Smooth muscle cell (in vitro differentiated cells): Measurements from ENCODE around the gene CMSS1. TPM values are rescaled to one million over a fixed set of nuclear protein-coding genes. Genes with fewer than 3 reads are reported as not detected.
A peak's percentile ranks its signal among the peaks of the same experiment; 100 is the strongest.

Experiments
- DNase-seq: peaks from one replicate; lab custom pipeline; 2025; ENCODE audit not compliant: unreplicated experiment; lab: John Stamatoyannopoulos, UW
- H2AFZ ChIP-seq: fragments of 200-600 bp; sonication (generic); 2 replicates; pipeline ENCODE4 v1.6.0; 2016; ENCODE audit warnings: antibody characterized with exemption, low read depth, mild to moderate bottlenecking
- H3F3A ChIP-seq: fragments of 200-600 bp; sonication (generic); 2 replicates; pipeline ENCODE4 v1.6.0; 2017; ENCODE audit warnings: antibody characterized with exemption, low read depth
- H3K27ac ChIP-seq: fragments of 200-600 bp; sonication (generic); 2 replicates; pipeline ENCODE4 v1.5.1; 2016; ENCODE audit warnings: low read depth, mild to moderate bottlenecking
- H3K27me3 ChIP-seq: fragments of 200-600 bp; sonication (generic); 2 replicates; pipeline ENCODE4 v1.6.1; 2016; ENCODE audit warnings: low read depth, mild to moderate bottlenecking
- H3K36me3 ChIP-seq: fragments of 200-600 bp; sonication (generic); 2 replicates; pipeline ENCODE4 v1.5.1; 2016; ENCODE audit warnings: low read depth
- H3K4me1 ChIP-seq: fragments of 200-600 bp; sonication (generic); 2 replicates; pipeline ENCODE4 v1.5.1; 2016; ENCODE audit warnings: low read depth
- H3K4me2 ChIP-seq: fragments of 200-600 bp; sonication (generic); 2 replicates; pipeline ENCODE4 v1.6.0; 2016; ENCODE audit warnings: mild to moderate bottlenecking
- H3K4me3 ChIP-seq: fragments of 200-600 bp; sonication (generic); 2 replicates; pipeline ENCODE4 v1.5.1; 2016; ENCODE audit warnings: mild to moderate bottlenecking
- H3K79me2 ChIP-seq: fragments of 200-600 bp; sonication (generic); 2 replicates; pipeline ENCODE4 v1.6.0; 2016; ENCODE audit warnings: low read depth, mild to moderate bottlenecking
- H3K9ac ChIP-seq: fragments of 200-600 bp; sonication (generic); 2 replicates; pipeline ENCODE4 v1.6.0; 2016; ENCODE audit warnings: low read depth
- H3K9me3 ChIP-seq: fragments of 200-600 bp; sonication (generic); replicated peaks from 2 replicates; pipeline ENCODE4 v1.5.1; 2016; ENCODE audit warnings: low read depth
- H4K20me1 ChIP-seq: fragments of 200-600 bp; sonication (generic); 2 replicates; pipeline ENCODE4 v1.6.0; 2016; ENCODE audit warnings: low read depth
- CTCF ChIP-seq: fragments of 200-600 bp; sonication (generic); IDR thresholded peaks from 2 replicates; pipeline ENCODE4 v1.5.1; 2017; ENCODE audit warnings: borderline replicate concordance, mild to moderate bottlenecking, antibody characterized with exemption; ENCODE audit not compliant: insufficient read depth, poor library complexity, severe bottlenecking
- WGBS: methylation state at CpG from one replicate; pipeline ENCODE4 v1.1.7; 2016; ENCODE audit warnings: low lambda C conversion rate; 5-methylcytosine and 5-hydroxymethylcytosine counted together
- polyA plus RNA-seq: library from polyadenylated mRNA; unstranded; fragments of >200 nt; fragmentation: Nextera tagmentation; extraction: Ambion mirVana; gene quantifications from 2 replicates; pipeline ENCODE4 v1.2.1, GENCODE V29; 2016
- total RNA-seq: library from RNA; depleted of rRNA; stranded (reverse); fragments of >200 nt; gene quantifications from 2 replicates; pipeline ENCODE4 v1.2.3, GENCODE V29; 2014

The CMSS1 gene
- total and polyA plus RNA-seq, 2 experiments from 2014 or later = 19.2 to 24.1 TPM

GRCh38 chr3:99934975-99935797 is 117.5 kb downstream of the CMSS1 start:
- H3K27ac ChIP-seq = no peak overlapping the region
- no peak for TF ChIP-seq CTCF
- DNase-seq = no peak
- 45% methylated on average over 4 of the region's 4 CpGs for WGBS
- H3K36me3 ChIP-seq = no peaks in the 10 kb centered on the region
- no peak overlapping the region for H3K9ac ChIP-seq
- peaks cover 15% of the 10 kb centered on the region for H3K4me1 ChIP-seq
- H3K4me2 ChIP-seq = no peak overlapping the region
- no peaks in the 10 kb centered on the region for H3K79me2 ChIP-seq
- no peak overlapping the region for H3K4me3 ChIP-seq
- no peaks in the 10 kb centered on the region for H3K9me3 ChIP-seq
- H3K27me3 ChIP-seq = no peaks in the 10 kb centered on the region
- no peak overlapping the region for H2AFZ ChIP-seq
- peaks cover 12% of the 10 kb centered on the region for H3F3A ChIP-seq
- no peaks in the 10 kb centered on the region for H4K20me1 ChIP-seq

- no peaks in the 10 kb centered on the region for H3K79me2 ChIP-seq
- peaks cover 12% of the 10 kb centered on the region for H3F3A ChIP-seq
- peak overlapping the region; percentile 70 for H3K4me2 ChIP-seq
- DNase-seq = no peak
- no peak for TF ChIP-seq CTCF
- no peaks in the 10 kb centered on the region for H3K27me3 ChIP-seq
- H3K9me3 ChIP-seq = no peaks in the 10 kb centered on the region
- peaks cover 20% of the 10 kb centered on the region for H3K4me1 ChIP-seq
- H4K20me1 ChIP-seq = no peaks in the 10 kb centered on the region
- peak overlapping the region; percentile 84 for H3K27ac ChIP-seq
- H2AFZ ChIP-seq = peak overlapping the region; percentile 28
- H3K36me3 ChIP-seq = no peaks in the 10 kb centered on the region
- WGBS = 41% methylated on average over 3 of the region's 3 CpGs
- H3K4me3 ChIP-seq = no peak overlapping the region
- no peak overlapping the region for H3K9ac ChIP-seq
These were observed 120.7 kb downstream of the CMSS1 start for GRCh38 chr3:99938270-99938911.

- Histone ChIP-seq H2AFZ (no peak overlapping the region), H3K27me3 (no peaks in the 10 kb centered on the region), H3K36me3 (no peaks in the 10 kb centered on the region), H3K4me3 (no peak overlapping the region), H3K9me3 (no peaks in the 10 kb centered on the region), H3K9ac (no peak overlapping the region), H3K27ac (peak overlapping the region; percentile 20), H3K79me2 (no peaks in the 10 kb centered on the region), H3K4me1 (peaks cover 32% of the 10 kb centered on the region), H3K4me2 (peak overlapping the region; percentile 22), H4K20me1 (no peaks in the 10 kb centered on the region), H3F3A (peaks cover 15% of the 10 kb centered on the region)
- TF ChIP-seq CTCF = no peak
- 32% methylated on average over 1 of the region's 1 CpG for WGBS
- no peak for DNase-seq
These were observed 122.2 kb downstream of the CMSS1 start for GRCh38 chr3:99939876-99940275.
